ENCODE data around the gene TTF1. TPM values are rescaled to one million over a fixed set of nuclear protein-coding genes. Genes with fewer than 3 reads are reported as not detected.
A peak's percentile ranks its signal among the peaks of the same experiment; 100 is the strongest.

TTF1 gene, protein sequence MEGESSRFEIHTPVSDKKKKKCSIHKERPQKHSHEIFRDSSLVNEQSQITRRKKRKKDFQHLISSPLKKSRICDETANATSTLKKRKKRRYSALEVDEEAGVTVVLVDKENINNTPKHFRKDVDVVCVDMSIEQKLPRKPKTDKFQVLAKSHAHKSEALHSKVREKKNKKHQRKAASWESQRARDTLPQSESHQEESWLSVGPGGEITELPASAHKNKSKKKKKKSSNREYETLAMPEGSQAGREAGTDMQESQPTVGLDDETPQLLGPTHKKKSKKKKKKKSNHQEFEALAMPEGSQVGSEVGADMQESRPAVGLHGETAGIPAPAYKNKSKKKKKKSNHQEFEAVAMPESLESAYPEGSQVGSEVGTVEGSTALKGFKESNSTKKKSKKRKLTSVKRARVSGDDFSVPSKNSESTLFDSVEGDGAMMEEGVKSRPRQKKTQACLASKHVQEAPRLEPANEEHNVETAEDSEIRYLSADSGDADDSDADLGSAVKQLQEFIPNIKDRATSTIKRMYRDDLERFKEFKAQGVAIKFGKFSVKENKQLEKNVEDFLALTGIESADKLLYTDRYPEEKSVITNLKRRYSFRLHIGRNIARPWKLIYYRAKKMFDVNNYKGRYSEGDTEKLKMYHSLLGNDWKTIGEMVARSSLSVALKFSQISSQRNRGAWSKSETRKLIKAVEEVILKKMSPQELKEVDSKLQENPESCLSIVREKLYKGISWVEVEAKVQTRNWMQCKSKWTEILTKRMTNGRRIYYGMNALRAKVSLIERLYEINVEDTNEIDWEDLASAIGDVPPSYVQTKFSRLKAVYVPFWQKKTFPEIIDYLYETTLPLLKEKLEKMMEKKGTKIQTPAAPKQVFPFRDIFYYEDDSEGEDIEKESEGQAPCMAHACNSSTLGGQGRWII
- 7.8 and 18.4 TPM in 2 replicates for total RNA-seq (2014; rRNA removed; shearing (Covaris generic))

DNA sequence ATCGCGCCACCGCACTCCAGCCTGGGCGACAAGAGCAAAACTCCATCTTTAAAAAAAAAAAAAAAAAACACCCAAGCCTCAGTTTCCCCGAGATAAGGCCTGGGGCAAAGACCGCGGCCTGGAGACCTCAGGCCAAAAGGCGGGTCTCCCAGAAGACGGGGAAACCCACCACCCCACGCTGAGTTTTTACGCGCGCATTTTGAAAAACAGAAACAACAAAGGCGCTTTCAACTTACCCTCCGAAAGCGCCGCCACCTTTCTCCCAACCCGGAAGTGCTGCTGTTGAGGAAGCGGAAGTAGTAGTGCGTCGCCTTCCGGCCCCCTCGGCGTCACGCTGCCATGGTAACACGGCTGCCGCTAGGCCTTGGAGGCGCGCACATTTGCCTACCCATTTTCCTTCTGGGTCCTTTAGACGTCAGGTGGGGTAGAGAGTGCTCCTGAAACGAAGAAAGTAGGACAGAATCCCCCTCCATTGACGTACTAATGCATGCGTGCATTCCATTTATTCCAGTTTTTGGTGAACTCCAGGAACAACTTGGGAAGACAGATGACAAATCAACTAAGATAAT lies at the start of gene TTF1:
Gene TTF1 (minus strand): TSS at position 287 of the 569 bp plus-strand sequence. CDS start 4,019 bp downstream, outside the sequence.
- in situ Hi-C loops (cut with HindIII; ENCODE audit: low sequenced_read_pairs): loop anchor here (10.0 kb wide), 1 partner anchor 158 kb away; no protein-coding TSS in a partner anchor

DNA sequence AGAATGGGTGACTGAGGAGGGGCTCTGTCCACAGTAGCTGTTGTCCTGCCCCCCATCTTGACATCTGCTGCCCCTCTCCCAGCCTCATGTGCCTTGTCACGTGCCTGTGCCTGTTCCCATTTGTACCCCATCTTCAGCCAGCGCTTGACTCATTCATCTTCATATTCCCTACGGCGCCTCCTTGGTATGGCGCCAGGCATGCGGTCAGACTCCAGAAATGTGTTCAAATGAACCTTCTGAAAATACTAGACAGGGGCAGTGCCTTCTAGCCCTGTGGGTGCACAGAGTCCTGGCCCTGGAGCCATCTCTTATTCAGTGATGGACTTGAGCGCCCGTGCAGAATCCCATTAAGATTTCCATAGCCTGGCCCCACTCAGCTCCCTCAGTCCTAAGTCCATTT lies 49.6 kb upstream of the TTF1 start:
- DNase-seq (ENCODE audit: low spot score): no peak
- in situ Hi-C loops (cut with HindIII; ENCODE audit: low sequenced_read_pairs): no loop called here

More for the DNA sequence above, at the start of gene TTF1:
- peak; percentile 92 for DNase-seq (ENCODE audit: low spot score)

DNA sequence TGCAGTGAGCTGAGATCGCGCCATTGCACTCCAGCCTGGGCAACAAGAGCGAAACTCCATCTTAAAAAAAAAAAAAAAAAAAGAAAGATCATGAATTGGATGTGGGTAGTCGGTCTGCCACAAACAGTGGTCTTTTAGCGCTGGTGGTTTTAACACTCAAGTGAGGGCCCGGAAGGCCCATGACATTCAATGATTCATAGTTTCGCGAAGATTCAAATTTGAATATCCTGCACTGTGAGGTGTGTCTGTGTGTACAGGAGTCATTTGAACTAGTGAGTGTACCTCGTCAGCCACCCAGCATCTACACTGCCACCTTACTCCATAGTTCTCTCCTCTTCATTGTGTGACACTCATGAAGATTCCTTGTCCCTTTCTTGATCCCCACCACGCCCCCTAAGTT lies 44.6 kb upstream of the TTF1 start:
- in situ Hi-C loops (cut with HindIII; ENCODE audit: low sequenced_read_pairs): no loop called here
- DNase-seq (ENCODE audit: low spot score): no peak

DNA sequence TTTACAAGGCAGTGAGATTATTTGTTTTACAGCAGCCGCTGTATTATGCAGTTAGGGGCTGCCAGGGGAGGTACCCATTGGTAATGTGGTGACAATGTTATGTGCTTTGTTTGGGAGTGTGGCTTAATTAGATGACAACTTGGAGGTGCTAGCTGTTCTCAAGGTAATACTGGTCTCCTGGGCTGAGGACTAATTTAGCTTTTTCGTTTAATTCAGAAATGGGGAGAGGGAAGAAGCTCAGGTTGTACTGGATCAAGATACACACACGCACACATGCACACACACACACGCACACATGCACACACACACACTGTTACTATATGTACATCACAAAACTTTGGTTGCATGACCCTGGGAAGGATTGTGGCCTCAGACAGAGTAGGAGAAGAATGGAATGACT lies 41.3 kb upstream of the TTF1 start:
- DNase-seq (ENCODE audit: low spot score): no peak
- in situ Hi-C loops (cut with HindIII; ENCODE audit: low sequenced_read_pairs): no loop called here

DNA sequence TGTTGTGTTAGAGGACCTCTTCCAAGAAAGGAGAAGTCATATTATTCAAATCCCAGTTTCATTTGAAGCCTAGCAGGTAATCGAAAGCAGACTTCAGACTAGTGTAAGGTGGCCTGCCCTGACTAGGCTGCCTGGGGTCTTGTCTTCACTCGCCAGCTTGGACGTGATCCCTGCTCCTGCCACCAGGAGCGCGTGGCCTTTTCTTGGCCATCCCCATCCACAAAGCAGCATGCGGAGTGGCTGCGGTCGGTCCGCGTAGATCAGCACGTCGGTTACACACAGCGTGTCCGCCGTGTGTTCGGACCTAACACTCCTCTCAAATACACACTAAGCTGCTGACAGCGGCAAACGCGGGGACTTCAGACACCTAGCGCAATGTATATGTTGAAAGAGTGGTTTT lies 40.7 kb upstream of the TTF1 start:
- no peak for DNase-seq (ENCODE audit: low spot score)
- in situ Hi-C loops (cut with HindIII; ENCODE audit: low sequenced_read_pairs): no loop called here

DNA sequence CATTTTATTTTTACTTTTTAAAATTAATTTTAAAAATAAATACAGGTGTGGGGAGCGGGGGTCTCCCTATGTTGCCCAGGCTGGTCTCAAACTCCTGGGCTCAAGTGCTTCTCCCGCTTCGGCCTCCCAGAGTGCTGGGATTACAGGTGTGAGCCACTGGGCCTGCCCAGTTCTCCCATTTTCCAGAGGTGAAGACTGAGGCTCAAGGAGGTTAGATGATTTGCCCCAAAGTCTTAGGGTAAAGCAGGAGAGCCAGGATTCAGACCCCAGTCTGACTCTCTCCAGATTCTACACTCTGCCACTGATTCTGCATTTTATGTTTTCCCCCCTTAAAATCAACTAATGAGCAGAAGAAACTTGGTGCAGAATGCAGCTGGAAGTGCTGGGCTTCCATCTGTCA lies 40.2 kb upstream of the TTF1 start:
- in situ Hi-C loops (cut with HindIII; ENCODE audit: low sequenced_read_pairs): no loop called here
- DNase-seq (ENCODE audit: low spot score): no peak

DNA sequence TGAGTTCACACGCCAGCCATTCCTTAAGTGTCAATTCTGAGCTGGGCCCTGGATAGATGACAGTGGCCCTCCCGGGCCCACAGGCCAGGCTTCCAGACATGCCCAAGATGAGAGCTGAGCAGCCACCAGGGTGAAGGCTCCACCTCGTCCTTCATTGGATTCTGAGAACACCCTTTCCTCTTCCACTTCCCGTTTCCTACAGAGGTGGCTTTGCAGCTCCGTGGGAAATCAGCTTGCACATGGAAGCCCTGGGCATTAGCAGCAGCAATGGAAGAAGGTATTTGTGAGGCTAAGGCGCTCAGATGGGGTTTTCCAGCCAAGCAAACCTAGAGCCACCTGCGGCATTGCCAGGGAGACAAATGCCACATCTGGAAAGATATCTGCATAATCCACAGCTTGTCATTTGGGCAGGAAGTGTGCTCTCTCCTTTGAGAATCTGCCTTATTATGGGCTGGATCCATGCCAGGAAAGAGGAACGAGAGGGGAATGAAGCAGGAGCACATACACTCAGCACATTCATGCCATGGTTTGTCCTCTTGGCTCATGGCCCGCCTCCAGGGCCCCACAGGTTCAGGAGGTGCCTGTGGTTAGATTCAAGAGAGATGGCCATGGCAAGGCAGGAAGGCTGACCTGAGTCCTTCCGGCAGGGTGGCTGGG lies 37.4 kb upstream of the TTF1 start:
- DNase-seq (ENCODE audit: low spot score): no peak
- in situ Hi-C loops (cut with HindIII; ENCODE audit: low sequenced_read_pairs): no loop called here

DNA sequence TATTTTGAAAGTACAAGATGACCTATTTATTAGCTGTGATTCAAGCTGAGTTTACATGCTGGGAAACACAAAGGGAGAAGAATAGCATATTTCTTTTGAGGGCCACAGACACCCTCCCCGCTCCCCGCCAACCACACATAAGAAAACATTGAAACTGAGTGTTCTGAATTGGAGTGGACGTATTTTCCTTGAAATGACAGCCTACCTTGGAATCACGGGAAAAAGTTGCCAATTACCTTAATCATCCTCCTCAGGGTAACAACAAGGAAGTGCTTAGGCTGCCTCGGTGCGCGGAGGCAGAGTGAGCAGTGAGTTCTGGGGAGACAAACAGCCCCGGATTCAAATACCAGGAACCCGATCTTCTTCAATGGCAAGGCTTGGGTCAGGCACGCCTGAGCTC lies 34.8 kb upstream of the TTF1 start:
- in situ Hi-C loops (cut with HindIII; ENCODE audit: low sequenced_read_pairs): no loop called here
- no peak for DNase-seq (ENCODE audit: low spot score)

DNA sequence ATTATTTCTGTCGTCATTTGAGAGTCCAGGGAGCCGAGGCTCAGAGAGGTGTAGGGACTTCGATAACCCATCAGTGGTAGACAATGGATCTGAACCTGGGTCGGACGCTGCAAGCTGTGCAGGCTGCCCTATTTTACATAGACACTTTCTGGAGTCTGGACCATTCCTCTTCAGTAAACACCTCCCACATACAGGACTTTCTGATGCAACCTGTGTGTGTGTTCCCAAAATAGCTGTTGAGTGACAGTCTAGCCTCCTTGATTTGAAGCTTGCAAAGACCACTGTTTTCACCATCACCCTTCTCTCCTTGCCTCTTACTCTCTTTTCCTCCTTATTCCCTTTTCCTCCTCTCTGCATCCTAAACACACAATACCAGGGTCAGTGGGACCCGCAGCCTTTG lies 34.1 kb upstream of the TTF1 start:
- in situ Hi-C loops (cut with HindIII; ENCODE audit: low sequenced_read_pairs): no loop called here
- DNase-seq (ENCODE audit: low spot score): no peak

DNA sequence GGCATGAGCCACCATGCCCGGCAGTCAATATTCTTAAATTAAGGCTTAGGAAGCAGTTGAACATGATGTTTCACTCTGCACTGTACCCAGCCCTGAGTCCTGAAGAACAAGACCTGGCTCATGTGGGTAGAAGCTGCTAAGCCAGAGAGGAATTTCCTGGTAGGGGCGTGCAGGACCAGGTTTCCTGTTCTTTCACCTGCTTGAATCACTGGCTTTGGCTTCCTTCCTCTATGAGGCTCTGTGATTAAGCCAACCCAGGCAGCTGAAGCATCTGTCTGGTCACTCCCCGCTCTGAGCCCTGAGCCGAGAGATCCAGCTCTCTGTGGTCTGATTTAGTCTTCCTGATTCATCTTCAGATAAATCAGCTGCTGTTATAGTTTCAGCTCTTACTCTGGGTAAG lies 32.5 kb upstream of the TTF1 start:
- in situ Hi-C loops (cut with HindIII; ENCODE audit: low sequenced_read_pairs): no loop called here
- DNase-seq (ENCODE audit: low spot score): no peak

DNA sequence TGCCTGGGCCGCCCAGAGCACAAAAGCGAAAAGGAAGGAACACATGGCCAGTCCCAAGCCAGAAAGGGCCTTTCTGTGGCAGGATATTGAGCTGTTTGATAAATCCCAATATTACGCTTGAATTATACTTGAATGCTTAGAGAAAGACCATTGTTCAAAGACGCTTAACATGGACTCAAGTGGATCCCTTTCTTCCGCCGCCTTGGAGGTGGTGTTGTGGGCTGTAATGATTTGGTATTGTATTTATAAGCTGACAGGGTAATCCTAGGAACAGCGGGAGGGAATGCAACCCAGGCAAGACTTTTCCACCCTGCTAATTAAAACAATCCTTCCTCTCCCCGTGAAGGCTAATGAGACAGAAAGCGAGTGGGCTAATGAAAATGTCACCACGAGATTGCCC lies 28.2 kb upstream of the TTF1 start:
- DNase-seq (ENCODE audit: low spot score): no peak
- in situ Hi-C loops (cut with HindIII; ENCODE audit: low sequenced_read_pairs): no loop called here

DNA sequence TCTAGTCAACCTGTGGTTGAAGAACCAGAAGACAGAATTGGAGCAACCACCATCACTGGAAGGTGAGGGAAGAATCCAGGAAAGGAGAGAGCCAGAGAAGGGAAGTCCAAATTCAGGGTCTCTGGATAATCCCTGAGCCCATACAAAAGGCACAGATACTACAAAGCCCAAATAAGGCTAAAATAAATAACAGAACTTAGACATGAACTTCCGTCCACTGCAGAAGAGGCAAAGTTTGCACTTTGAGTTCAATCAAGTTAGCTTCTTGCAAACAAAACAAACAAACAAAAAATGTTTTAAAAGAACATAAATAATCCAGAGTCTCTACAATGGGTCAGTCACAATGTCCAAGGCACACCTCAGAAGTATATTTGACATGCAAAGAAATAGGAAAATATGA lies 24.4 kb upstream of the TTF1 start:
- DNase-seq (ENCODE audit: low spot score): no peak
- in situ Hi-C loops (cut with HindIII; ENCODE audit: low sequenced_read_pairs): no loop called here

DNA sequence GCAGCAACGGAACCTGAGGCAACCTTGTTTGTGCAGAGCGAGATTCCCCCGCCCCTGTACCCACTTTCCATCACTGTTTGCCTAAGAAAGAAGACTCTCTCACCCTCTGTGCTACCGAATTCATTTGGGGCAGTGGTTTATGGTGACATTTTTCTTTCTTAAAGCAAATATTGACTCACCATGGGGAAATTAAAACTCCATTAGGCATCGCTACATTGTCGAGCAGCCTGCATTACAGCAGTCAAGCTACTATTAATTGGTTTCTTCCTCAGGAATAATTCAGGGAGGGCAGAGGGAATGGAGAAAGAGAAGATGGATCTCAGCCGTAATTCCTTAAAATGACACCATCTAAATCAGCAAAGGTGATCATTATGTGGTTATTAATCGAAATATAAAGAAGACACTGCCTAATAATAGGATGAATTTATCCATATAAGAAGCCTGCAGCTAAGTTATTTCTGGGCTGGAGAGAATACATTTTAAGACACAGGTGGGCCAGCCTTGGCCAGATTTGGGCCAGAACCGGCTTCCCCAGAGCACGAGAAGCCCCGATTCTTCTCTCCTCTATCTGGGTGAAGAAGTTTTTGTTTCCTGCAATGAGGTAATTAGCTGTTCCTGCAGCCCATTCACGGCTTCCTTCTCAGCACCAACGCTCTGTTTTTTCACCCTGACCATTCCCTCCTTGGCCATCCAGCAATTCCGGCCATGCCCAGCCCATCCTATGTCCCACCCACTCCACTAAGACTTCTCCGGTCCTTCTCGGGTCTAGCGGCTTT lies 20.2 kb upstream of the TTF1 start:
- in situ Hi-C loops (cut with HindIII; ENCODE audit: low sequenced_read_pairs): no loop called here
- DNase-seq (ENCODE audit: low spot score): no peak

DNA sequence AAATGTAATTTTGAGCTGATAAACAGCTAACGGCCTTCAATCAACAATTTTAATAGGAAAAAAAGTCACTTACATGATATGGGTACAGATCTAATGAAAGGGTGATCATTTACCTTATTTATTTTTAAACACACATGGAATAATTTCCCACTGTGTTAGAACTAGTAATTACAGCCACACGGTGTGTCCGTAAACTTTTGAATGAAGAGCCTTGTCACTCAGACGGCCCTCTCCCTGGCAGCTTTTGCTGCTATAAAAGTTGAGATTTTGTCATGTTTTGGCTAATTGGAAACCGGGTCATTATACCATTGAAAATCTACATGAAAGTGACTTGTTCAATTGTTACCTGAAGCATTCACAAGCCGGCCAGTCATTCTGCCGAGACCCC lies 19.0 kb upstream of the TTF1 start:
- DNase-seq (ENCODE audit: low spot score): no peak
- in situ Hi-C loops (cut with HindIII; ENCODE audit: low sequenced_read_pairs): no loop called here

DNA sequence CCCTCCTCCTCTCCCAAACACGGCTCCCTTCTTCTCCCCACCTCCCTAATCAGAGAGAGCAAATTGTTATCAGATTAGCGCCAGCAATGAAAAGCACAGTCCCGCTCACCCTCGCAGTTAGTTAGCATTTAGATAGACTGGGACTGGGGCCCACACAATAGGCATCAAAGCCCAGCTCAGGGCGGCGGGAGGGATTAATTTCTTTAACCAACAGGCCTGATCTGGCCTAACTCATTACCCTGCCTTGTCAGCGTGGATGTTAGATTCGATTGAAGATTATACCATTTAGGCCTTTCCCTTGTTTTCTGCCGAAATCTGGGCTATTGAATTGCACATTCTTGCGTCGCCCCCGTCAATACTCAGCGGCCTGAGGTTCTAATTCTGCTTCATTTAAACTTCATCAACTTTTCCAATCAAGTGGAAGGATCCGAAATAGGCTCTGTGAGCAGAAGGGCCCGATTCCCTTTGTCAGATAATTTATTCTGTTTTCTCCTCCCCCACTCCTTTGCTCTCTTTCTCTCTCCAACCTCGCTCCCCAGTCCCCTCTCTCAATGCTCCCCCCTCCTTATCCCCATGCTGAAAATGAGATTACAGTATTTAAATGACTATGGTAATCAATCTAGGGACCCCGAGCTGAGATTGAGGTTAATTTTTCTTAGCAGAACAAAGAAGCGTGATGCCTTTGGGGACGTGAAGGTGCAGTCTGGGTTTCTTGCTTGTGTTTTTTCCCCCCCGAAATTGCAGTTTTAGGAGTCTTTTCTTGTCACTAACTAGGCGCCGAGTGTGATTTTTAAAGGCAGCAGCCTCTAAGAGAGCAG lies 18.4 kb upstream of the TTF1 start:
- DNase-seq (ENCODE audit: low spot score): no peak
- in situ Hi-C loops (cut with HindIII; ENCODE audit: low sequenced_read_pairs): no loop called here

DNA sequence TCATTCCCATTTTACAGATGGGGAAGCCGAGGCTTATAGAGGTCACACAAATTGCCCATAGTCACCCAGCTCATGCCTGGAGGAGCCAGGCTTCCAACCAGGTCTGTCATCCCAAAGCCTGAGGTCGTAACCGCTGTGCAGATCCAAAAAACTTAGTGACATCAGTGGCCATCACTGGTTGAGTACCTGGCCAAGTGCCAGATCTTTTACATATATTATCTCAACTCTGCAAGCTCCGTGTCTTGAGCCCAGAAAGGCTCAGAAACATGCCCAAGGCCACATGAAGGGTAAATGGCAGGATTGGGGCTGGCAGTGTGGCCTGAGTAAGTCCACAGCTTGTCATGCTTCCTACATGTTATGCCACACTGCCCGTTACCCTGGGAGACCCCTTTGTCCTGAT lies 16.9 kb upstream of the TTF1 start:
- no peak for DNase-seq (ENCODE audit: low spot score)
- in situ Hi-C loops (cut with HindIII; ENCODE audit: low sequenced_read_pairs): no loop called here

DNA sequence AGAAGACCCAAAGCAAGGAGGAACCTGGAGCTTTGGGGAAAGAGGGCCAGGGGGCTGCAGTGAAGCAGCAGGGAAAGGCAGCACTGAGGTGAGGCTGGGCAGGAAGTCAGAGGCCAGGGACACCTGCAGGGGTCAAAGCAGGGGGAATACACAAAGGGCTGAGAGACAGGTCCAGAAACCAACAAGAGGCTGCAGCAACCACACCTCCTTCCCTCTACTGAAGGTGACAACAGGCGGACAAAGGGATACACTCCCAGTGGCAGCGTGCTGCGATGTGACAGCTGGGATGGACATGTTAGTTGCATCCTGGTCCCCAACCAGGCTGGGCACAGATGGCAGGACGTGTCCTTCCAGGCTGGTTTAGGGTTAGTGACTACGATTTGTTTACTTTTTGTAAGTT lies 15.9 kb upstream of the TTF1 start:
- DNase-seq (ENCODE audit: low spot score): no peak
- in situ Hi-C loops (cut with HindIII; ENCODE audit: low sequenced_read_pairs): no loop called here

DNA sequence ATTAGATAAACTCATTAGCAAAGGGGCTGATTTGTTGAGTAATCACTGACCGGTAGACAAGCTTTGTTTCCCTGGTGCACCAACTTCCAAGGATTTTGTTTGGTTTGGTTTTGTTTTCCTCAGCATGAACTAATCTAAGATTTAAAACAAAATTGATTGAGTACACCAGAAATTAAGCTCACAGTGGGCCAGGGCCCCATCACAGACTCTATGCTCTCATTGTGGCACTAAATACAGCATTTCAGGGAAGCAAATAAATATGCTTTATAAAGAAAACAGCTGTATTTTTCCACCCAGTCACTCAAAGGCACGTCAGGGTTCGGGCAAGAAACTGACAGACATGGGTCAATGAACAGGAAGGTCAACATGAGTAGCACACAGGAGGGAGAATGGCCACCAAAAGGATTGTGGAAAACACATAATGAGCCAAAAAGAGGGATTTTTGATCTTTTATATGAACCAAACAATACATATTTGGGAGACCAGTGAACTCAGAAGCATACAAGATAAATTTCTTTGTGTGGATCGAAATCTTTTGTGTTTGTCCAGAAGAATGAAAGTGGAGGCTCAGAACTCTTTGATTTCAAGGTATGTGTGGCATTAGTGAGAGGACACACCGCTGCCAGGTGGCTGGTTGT lies 12.2 kb upstream of the TTF1 start:
- in situ Hi-C loops (cut with HindIII; ENCODE audit: low sequenced_read_pairs): no loop called here
- no peak for DNase-seq (ENCODE audit: low spot score)

Data from G401 (cell line).